ENCODE measurements around the gene KCTD15. TPM values are rescaled to one million over a fixed set of nuclear protein-coding genes. Genes with fewer than 3 reads are reported as not detected.
"Not testable (repeated sequence)": the region's sequence is repeated elsewhere in the genome, so short reads cannot be mapped to it uniquely, and the experiment has no call there.

The KCTD15 gene
- total RNA-seq, 1 experiment from 2014 or later = 4.6 TPM

DNA sequence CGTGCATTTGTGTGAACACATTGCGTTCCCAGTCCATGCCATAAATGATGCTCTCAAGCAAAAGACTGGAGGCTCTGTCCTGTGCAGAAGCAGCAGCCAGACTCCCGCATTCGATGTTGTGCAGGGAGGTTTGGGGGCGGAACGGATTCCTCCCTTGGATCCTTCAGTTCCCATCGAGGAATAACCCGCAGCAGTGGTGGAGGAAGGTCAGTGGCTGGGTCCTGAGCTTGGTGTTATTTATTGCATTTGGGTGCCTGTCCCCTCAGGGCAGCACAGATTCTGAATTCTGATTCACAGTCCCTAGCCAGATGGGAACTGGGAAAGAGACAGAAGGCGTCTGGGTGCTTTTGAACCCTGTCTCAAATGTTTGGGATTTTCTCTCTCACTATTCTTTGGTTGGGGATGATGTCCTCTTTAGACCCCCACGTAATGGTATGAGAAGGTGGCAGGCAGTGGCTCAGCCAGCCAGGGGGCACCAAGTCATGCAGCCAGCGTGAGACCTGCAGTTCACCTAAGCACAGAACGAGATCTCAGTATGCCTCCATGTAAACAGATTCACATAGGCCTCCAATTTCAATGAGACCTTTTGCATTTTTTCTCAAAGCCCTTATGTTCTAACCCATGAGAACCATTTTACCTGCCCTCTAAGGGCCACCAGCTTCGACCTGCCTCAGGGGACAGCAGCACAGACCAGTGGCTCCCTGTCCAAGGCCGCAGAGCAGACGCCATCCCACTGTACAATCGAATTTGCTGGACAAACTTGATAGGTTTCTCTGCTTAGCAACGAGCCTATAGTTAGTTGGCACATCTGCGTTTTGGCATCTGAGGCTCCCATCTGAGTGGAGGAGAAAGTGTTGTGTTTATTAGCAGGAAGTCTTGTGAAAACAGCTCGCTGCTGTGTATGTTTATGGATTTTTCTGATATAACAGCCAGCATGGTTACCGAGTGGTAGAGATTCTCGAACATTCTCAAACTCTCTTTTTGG, 17.8 kb downstream of the KCTD15 start:
- DNase-seq (ENCODE audit: low spot score) = no peak

DNA sequence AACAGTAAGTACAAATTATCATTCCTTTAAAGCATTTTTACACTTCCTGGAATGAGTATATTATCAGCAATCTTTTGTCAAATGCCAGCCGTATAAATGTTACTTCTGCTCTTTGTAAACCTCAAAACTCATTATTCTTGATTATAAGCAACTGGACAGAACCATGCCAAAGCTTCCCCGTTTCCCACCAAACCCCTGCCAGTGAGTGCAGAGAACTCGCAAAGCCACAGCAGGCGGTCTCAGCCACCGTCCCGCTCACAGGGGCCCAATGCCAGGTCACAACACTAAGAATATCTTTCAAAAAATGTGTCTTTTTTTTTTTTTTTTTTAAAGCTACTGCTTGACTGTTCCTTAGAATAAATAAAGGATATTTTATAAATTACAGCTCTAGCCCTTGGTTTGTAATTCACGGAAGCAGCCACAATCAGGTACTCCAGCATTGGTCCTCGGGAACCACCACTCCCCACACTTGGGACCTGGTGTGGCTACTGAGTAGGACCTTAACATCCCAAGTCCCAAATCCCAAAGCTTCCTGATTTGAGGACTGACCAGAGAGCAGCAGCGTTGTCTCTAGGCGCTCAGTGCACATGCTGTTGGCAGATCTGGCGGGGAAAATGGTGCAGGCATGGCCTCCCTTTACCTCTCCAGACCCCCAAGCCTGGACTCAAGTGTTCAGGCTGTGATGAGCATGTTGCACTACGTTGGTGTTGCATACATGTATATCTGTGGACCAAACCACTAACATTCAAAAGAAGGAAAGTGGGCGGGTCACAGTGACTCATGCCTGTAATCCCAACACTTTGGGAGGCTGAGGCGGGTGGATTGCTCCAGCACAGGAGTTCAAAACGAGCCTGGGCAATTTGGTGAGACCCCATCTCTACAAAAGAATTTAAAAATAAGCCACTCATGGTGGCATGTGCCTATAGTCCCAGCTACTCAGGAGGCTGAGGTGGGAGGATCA, 19.0 kb downstream of the KCTD15 start:
- DNase-seq (ENCODE audit: low spot score) = no peak

DNA sequence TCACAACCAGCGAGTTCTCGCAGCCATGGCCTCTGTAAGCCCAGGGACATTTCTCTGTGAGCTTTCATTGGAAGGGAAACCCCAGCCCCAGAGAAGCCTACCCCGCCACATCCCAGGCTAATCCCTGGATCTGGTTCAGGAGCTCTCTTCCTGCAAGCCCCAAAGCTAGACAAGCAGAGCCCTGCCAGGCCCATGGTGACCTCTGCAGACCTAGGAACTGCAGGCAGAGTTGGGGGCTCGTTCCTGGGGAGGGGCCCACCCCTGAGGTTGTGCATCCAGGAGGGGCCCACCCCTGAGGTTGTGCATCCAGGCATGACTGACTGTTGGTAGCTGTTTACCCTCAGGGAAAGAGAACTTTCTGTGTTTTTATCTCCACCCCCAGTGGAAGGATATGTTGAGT, 21.7 kb downstream of the KCTD15 start:
- no peak for DNase-seq (ENCODE audit: low spot score)

DNA sequence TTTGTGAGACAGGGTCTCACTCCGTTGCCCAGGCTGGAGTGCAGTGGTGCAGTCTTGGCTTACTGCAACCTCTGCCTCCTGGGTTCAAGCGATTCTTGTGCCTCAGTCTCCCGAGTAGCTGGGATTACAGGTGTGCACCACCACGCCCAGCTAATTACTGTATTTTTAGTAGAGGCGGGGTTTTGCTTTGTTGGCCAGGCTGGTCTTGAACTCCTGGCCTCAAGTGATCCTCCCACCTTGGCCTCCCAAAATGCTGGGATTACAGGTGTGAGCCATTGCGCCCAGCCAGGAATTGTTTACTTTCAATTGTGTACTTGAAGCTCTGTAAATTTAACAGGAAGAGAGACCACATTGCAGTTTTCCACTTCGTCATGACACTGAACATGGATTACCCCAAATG, 22.4 kb downstream of the KCTD15 start:
- DNase-seq (ENCODE audit: low spot score) = not testable (repeated sequence)

DNA sequence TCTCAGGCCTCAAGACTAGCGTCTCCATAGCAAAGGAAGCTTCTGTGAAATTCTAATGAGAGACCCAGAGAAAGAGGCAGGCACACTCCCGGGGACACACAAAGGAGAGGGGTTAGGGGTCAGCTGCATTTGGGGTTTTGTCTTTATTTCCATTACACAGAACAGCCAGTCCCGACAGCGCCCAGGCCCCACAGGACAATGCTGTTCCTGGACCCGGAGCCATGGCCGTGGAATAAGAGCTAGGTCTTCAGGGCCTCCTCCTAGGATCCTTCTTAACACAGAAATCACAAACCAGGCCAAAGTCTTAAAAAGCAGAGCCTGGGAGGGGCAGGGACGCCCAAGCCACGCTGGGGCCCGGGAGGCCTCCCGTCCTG, 22.8 kb downstream of the KCTD15 start:
- no peak for DNase-seq (ENCODE audit: low spot score)

DNA sequence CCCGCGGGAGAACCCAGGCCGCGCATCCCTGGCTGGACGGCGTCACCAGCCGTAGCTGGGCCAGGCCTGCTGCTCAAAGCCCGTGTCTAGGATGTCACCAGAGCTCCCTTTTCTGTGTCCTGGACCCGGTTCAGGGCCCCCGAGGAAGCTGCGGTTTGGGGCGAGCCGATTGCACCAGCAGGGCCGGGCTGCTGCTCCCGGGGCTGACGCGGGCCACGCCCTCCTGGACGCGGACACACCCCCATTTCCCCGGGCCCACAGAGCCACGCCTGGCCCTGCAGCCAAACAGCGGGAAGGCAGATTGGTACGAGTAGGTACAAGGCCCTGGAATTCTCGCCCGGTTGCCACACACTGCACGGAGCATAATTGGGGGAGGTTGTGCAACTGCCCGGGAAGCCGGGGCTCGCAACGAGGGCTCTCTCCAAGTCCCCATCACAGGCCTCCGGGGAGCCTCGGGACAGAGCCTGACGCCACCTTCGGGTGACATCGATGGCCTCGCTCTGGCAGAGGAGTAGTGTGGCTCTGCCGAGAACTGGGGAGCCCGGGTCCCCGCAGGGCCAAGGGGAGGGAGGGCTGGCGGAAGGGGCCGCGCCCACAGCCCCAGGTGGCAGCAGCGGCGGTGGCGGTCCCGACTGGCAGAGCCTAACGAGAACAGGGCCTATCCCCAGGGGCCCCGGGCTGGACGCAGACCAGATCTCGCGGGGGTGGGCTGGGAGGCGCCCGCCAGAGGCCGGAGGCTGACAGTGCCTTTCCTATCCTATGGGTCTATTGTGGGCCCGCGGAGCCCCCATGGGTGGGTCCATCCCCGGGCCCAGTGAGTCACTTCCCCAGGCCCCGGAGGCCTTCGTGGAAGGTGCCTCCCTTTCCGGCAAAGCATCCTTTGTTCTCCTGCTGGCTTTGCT, 23.5 kb downstream of the KCTD15 start:
- DNase-seq (ENCODE audit: low spot score) = peak; percentile 14

DNA sequence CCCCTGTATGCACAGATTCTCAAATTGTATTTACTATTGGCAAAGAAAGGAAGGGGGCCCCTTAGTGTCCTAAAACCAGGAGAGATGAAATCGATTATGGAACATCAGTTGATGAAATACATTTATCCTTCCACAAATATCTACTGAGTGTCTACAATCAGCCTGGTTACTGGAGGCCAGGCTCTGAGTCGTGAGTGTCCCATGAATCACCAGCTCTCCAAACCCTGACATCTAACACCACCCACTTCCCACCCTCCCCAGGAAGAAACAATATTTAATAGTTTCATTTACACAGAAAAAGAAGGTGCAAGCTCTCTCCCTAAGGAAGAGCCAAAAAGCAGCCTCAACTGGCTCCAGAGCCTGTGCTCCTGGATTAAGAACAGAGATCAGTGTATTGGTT, 25.2 kb downstream of the KCTD15 start:
- no peak for DNase-seq (ENCODE audit: low spot score)

DNA sequence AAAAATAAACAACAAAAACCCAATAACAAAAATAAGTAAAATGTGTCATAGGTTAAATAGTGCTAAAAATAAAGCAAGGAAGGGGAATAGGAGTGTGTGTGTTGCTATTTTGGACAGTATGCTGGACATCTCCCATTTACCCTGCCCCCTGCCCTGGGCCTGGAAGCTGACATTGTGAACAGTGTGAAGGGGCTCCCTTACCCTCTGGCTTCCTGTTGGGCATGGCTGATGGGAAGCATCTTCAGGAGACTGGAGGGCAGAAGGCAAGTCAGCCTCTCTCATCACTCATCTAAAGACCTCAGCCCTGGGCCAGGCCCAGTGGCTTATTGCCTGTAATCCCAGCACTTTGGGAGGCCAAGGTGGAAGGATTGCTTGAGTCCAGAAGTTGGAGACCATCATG, 26.7 kb downstream of the KCTD15 start:
- no peak for DNase-seq (ENCODE audit: low spot score)

DNA sequence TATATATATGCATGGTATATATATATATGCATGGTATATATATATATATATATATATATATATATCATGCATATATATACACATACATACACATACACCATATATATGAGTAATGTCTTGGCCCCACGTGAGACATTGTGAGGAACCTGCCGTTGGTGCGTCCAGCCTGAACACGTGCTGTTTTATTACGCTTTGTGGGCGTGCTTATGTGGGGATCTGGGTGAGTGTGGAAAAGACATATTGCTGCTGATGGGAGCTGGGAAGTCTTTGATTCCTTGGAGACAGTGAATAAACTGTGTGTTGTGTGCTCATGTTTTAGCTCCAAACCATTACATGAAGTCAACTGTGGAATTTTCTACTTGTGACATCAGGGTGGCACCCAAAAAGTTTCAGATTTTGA, 28.9 kb downstream of the KCTD15 start:
- DNase-seq (ENCODE audit: low spot score) = no peak

DNA sequence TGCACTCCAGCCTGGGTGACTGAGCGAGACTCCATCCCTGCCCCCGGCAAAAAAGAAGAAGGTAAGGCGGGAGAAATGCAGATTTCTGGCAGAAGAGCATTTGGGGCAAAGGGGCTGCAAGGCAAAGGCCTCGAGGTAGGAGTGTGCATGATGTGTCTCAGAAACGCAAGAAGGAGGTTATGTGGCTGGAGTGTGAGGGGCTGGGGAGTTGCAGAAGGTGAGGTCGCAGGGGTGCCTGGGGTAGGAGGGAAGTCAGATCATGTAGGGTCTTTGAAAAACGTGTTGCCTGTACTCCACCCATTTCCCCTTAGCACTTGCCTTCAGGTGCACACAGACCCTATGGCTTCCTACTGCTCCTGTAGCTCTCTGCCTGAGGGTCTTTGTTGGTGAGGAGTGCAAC, 29.9 kb downstream of the KCTD15 start:
- no peak for DNase-seq (ENCODE audit: low spot score)

DNA sequence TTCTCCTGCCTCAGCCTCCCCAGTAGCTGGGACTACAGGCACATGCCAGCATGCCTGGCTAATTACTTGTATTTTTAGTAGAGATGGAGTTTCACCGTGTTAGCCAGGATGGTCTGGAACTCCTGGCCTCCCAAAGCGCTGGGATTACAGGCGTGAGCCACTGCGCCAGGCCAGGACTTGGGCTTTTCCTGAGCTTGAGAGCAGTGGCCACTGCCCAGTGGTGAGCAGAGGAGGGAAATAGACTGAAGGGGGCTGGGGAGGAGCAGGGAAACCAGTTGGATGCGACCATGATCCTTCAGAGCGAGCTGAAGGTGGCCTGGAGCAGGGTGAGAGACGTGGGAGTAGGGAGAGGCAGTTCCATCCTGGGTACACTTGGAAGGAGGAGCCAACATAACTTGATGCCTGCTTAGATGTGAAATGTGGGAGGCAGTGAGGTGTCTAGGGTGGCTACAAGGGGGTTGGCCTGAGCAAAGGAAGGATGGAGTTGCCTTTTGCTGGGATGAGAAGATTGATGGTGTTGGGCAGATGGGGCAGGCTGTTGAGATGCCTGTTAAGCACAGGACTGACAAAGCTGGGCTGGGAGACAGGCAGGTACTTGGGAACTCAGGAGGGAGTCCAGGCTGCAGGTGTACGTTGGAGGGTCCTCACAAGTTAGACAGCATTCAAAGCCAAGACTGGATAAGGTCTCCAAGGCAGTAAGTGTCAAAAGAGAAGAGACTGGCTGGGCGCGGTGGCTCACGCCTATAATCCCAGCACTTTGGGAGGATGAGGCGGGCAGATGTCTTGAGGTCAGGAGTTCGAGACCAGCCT, 31.8 kb downstream of the KCTD15 start:
- DNase-seq (ENCODE audit: low spot score) = no peak

DNA sequence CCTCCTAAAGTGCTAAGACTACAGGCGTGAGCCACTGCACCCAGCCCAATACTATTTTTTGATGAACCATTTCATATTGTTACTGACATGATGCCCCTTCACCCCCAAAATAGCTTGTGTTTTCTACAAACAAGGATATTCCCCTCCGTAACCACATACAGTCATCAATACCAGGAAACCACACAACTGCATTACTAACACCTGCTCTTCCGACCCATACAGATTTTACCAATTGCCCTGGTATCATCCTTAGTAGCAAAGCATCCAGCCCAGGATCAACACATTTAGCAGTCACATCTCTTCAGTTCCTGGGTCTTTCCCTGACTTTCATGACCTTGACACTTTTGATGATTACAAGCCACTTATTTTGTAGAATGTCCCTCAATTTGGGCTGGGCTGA, 33.6 kb downstream of the KCTD15 start:
- DNase-seq (ENCODE audit: low spot score) = no peak

DNA sequence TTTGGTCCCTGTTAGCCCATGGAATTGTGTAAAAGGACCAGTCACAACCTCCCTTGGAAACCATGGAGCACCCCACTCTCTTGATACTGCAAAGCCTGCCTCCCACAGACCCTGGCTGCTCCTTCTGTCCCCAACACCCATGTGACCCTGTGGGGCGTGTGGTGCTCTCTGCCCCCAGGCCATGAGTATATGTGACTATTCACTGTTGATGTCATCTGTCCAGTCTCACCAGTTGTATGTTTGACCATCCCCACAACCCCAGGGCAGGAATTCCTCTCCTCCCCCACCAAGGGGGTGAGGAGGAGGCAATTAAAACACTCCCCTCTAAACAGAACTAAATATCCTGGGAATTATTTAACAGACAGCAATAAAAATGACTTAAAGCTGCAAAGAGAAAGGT, 35.2 kb downstream of the KCTD15 start:
- DNase-seq (ENCODE audit: low spot score) = no peak

DNA sequence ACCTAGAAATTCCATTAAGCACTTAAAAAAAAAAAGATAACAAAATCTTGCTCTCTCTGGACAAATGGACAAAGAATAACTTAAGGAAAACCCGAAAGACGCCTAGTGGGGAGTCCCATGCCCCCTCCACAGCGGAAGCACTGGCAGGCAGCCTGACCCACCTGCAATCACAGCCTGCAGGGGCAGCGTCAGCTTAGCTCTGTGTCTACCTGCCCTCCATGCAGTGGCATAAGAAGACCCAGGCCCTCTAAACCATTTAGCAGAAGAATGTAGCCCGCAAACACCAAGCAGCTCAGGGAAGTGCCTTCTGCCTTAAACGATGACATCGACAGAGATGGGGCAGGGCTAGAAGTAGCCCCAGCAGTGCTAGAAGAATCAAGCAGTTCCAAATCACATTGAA, 36.0 kb downstream of the KCTD15 start:
- DNase-seq (ENCODE audit: low spot score) = no peak

DNA sequence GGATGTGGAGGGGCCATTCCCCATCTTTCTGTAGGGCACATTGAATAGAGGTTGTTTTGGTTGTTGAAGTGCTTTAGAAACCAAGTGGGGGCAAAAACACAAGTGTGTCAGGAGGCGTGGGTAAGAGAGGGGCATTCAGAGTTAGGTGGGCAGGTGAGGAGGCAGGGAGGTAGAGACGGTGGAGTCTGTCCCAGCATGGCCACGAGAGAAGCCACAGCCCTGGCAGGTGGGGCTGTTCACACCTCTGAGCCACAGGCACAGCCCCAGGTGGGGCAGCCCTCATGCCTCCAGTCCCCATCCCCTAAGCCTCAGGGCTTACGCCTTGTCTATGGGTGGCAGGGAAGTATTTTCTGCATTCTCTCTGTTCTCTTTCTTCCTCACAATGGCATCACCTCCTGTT, 43.7 kb downstream of the KCTD15 start:
- DNase-seq (ENCODE audit: low spot score) = no peak

DNA sequence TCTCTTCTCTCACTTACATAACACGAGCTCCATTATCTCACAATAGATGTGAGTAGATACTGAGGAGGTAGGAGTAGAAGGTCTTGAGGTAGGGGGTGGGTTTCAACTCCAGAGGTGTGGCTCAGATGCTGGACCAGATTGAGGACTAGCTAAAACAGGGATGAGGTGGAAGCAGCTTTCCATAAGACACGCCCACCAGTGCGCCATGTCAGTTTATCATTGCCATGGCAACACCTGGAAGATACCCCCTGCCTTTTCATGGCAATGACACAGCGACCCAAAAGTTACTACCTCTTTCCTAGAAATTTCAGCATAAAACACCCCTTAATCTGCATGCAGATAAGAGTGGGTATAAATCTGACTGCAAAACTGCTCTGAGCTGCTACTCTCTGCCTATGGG, 44.1 kb downstream of the KCTD15 start:
- DNase-seq (ENCODE audit: low spot score) = no peak

DNA sequence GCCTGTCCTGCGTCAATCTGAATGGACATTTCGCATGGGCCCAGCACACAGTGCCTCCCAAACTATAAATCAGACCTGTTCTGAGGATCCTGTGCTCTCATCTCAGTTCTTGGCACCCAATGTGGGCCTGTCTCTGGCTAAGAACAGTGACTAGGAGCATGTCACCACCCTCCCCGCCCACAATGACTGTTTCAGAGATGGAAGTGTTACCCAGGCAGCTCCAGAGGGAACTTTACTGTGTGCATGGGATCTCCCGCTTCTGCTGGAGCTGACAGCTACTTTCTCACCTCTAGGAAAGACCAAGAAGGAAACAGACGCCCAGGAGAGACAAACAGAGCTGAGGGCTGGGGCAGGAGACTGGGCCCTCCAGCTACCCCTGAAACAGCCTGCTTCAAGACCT, 45.0 kb downstream of the KCTD15 start:
- DNase-seq (ENCODE audit: low spot score) = no peak

DNA sequence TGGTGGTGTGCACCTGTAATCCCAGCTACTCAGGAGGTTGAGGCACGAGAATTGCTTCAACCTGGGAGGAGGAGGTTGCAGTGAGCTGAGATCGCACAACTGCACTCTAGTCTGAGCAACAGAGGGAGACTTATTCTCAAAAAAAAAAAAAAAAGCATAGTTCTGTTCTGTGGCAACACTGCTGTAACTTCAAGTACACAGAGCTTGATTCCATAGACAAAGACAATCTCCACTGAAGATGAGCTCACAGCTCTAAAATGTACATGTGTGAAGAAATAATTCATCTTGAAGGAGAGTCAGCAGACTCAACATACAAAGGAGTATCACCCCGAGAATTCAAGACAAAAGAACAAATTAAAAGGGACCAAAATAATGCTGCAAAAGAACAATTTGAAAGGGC, 47.8 kb downstream of the KCTD15 start:
- no peak for DNase-seq (ENCODE audit: low spot score)

DNA sequence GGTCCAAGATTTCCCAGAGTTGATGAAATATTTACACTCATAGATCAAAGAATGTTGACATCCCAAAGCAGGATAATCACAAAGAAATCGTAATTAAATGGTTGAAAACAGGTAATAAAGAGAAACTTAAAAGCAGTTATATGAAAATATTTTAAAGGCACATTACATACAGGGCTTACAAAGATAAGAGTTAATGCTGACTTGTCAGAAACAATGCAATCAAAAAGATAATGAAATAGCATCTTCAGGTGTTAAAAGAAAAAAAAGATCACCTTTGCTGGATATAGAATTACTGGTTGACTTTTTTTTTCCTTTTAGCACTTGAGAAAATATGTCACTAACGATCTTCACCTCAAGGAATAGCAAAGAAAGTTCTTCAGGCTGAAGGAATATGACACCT, 48.8 kb downstream of the KCTD15 start:
- DNase-seq (ENCODE audit: low spot score) = no peak

DNA sequence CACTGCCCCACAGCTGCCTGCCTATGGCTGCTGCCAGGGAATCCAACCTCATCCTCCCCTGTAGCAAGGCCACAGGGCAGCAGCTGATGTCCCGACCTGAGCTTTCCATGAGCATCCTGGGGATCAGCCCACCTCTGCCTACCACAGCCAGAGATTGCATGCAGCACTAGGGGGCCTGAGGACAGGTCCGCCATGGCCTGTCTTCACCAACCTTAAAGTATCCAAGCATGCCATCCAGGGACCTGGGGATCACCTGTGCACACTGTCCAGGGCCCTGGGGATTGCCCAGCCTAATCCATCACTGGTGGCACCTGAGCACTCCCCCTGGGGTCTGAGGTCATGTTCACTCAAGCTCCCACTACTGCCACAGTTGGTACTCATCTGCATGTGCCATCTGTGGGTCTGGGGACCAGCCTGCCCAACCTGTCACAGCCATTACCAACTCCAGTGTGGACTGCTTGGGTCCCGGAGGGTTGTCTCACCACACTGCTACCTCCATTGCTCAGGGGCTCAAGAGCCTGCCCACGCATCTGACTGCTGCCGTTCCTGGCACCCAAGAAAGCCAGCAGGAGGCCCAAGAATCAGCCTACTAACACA, 53.0 kb downstream of the KCTD15 start:
- no peak for DNase-seq (ENCODE audit: low spot score)
